HG02678 (cell line): ENCODE results near the gene OPTC.
"Not testable (repeated sequence)": the region's sequence is repeated elsewhere in the genome, so short reads cannot be mapped to it uniquely, and the experiment has no call there.

Experiments used
- ATAC-seq: cut with Tn5 transposase; IDR thresholded peaks from one replicate; pipeline ENCODE4 v1.9.1; 2021; ENCODE audit warnings: mild to moderate bottlenecking, moderate library complexity; ENCODE audit not compliant: unreplicated experiment

Gene OPTC

DNA sequence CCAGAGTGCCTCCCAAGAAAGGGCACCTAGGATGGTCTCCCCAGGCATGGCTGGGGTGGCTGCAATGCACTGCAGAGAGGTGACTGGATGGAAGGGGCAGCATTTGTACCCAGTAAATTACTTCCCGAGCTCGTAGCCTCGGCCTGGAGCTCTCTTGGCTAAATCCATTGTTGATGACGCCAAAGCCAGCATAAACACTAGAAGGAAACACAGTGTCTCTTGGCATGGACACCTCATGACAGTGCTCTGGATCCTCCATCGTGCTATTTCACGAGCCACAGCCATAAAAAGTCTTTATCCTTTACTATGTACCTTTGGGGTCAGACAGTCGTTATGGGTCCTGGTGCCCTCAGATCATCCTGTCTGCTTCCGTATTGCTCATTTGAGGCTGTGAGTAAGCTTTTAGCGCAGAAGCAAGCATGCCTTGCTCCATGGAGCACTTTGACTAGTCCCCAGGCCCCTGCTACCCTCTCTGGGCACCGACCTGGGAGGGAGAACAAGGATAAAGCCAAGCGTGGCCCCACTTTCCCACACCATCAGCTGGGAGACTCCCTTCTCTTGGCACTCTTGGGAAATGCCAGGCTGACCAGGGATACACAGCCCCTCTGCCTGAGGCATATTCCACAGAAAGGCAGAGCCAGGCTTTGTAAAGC, 28.7 kb upstream of the OPTC start:
- ATAC-seq: no peak

GRCh38 chr1:203465948-203466347, 28.0 kb upstream of the OPTC start:
- ATAC-seq: no peak

DNA sequence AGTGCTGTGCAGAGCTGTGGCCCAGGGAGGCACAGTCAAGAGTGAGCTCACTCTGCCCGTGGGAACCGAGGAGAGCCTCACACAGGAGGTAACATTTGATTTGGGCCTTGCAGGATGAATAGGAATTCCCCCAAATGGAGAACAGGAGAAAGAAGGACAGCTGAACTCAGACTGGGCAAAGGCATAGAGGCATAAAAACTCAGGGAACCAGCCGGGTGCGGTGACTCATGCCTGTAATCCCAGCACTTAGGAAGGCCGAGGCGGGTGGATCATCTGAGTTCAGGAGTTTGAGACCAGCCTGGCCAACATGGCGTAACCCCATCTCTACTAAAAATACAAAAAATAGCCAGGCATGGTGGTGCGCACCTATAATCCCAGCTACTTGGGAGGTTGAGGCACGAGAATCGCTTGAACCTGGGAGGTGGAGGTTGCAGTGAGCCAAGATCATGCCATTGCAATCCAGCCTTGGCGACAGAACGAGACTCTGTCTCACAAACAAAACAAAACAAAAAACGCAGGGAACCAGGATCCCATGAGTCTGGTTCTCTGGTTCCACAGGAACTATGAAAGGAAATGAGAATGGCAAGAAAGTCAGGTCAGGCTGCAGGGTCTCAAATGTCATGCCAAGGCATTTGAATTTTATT, 26.9 kb upstream of the OPTC start:
- not testable (repeated sequence) for ATAC-seq

DNA sequence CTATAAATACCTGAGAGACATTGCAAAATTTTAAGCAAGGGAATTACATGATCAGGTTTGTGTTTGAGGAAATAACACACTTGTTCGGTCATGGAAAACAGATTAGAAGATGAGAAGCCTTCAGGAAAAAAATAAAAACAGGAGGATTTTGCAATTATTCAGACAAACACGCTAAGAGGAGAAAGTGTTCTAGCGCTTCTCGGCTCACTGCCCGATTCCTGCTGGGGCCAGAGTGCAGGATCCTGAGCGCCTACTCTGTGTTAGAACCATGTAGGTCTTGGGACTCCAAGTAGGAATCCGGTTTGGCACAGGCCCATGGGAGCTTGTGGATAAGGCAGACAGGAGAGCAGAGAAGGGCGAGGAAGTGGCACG, 26.4 kb upstream of the OPTC start:
- ATAC-seq: no peak

DNA sequence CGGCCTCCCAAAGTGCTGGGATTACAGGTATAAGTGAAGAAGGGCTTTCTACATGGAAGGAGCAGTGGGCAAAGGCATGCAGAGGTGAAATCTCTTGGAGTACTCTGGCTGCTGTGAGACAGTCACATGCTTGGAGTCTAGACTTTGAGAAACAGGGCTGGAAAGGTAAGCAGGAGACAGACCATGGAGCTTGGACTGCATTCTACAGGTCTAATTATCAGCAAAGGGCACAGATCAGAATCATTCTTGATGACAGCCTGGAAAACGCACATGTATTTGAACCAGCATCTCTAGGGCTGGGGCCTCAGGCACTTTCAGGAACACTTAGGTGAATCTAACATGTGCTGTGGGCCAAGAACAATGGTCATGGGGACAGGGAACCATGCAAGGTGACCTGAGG, 25.6 kb upstream of the OPTC start:
- no peak for ATAC-seq

GRCh38 chr1:203470240-203470639, 23.7 kb upstream of the OPTC start:
- ATAC-seq: no peak

DNA sequence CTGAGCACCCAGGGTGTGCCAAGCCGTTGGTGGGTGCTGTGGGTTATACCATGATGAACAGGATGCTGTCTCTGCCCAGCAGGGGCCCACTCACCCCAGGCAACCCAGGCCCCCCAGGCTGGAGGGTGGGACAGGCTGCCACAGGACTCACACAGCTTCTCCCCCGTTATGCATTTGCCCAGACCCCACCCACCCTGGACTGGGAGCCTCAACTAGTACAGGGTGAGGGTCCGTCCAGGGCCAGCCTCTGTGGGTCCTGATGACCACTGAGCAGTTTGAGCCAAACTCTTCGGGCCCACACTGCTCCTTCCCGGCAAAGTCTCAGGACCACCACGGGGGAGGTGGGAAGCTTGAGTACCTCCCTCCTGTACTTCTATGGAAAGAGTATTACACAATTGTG, 22.1 kb upstream of the OPTC start:
- ATAC-seq: no peak

DNA sequence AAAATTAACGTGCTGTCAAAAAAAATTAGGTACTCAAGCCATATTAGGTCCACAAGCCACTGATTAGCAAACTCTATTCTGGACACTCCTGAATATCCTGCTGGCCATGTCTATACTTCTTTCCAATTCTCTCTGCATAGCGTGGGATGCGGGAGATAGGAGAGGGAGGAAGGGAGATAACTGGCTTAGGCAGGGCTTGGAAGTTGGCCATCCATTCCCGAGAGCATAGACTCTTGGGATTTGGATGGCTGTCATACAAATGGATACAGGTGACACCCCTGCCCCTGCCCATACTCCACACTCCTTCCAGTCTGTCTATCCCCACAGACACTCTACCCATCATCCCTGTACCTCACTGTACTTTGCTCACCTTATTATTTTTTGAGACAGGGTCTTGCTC, 20.7 kb upstream of the OPTC start:
- ATAC-seq: no peak

DNA sequence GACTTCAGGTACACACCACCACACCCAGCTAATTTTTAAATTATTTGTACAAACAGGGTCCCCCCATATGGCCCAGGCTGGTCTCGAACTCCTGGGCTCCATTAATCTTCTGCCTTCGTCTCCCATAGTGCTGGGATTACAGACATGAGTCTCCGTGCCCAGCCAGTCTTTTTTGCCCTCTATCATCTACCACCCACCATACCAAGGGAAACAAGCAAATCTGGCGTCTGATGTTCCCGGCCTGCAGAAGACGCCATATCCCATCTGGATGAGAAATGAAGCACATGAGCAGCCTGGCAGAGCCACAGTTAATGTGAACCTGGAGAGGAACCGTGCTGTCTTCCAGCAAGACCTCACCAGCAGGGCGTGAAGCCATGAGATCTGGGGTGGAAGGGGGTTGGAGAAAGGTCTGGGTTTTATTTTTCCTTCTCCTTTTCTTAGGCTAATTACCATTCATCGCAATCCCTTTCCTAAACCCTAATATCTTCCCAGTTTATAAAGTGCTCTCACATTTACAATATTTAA, 20.1 kb upstream of the OPTC start:
- ATAC-seq: no peak

DNA sequence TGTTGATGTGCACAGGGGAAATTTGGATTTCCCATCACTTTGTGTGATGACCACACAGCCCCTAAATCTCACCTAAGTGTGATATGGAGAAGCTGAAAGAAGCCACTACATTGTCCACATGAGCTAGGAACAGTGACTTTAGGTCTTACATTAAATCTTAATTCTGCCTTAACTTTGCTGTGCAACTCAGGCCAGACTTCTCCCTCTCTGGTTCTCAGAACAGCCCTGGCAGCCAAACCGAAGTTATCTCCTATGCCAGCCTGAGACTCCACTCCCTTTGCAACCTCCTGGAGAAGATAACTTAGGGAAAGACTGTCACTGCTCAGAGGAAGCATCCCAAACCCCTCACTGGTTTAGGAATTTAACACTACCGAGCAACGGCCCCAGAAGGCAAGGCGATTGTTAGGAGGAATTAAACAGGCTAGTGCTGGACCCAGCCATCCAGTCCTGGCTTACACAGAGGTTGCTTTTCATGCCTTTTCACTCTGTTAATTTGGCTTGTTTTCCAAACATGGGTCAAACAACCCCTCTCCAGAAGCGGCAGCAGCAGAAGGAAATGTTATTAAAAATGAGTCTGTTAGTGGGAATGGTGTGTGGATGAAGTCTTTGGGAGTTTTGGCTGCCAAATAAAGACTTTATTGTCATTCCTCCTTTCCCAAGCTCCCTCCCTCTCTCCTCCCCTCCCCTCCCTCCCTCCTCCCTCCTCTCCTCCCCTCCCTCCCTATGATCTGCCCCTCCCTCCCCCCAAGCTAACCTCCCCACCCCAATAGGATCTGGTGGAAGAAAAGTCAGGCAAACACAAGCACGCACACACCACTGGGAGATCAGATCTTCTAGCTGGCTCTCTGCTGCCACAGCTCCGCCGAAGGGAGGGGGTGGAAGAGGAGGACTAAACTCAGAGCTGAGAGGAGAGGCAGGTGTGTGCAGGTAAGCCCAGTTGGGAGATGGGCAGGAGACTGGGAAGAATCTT, 18.7 kb upstream of the OPTC start, which contains the start of gene PRELP:
Gene PRELP (plus strand): TSS at position 795 of the 970 bp plus-strand sequence. CDS start 7,379 bp downstream, outside the sequence.
- ATAC-seq: no peak

DNA sequence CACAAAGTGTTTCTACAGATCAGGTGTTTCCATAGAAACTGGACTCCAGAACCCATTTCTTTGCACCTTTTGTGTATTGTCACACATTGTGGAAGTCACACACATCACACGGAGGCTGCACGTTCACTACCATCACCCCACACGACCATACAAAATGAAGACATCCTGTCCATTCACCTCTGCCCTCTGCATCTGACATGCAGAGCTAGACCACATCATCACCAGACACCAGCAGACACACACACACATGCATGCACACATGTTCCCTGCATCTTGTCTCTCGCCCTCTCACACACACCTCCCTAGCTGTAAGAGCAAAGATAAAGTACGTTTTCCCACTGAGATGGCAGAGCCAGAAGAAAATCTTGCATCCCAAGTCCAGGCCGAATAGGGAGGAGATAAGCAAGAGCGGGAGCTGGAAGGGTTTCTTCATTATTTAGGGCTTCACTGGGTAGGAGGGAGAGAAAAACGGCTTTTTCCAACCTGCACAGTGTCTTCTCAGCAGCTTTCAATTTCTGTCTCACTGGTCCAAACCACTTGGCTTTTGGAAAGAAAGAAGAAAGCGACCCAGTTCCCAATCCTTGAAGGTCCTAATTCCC, 17.6 kb upstream of the OPTC start:
- no peak for ATAC-seq

- ATAC-seq: no peak
Measured at GRCh38 chr1:203477748-203478147, 16.2 kb upstream of the OPTC start.

GRCh38 chr1:203478231-203478630, 15.7 kb upstream of the OPTC start:
- no peak for ATAC-seq

DNA sequence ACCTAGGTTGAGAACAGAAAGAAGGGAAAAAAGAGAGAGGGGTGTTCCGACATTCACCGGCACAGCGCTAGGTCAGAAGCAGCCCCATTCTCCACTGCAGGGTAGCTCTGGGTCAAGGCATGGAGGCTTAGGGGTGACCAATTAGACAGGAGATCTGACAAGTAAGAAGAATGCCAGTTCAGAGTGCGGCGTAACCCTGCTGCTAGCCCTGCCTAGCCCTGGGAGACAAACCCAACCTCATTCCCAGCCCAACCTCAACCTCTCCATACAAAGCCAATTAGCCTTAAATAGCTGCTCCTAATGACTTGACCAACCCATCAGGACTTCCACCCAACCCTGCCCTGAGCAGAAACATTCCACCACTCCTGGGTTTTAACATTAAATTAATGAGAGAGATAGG, 15.0 kb upstream of the OPTC start:
- no peak for ATAC-seq

GRCh38 chr1:203479646-203480045, 14.3 kb upstream of the OPTC start:
- ATAC-seq: no peak

- no peak for ATAC-seq
Measured at GRCh38 chr1:203480084-203480483, 13.9 kb upstream of the OPTC start.

- ATAC-seq: no peak
Measured at GRCh38 chr1:203480525-203481084, 13.3 kb upstream of the OPTC start.

- no peak for ATAC-seq
Measured at GRCh38 chr1:203481196-203481595, 12.8 kb upstream of the OPTC start.

DNA sequence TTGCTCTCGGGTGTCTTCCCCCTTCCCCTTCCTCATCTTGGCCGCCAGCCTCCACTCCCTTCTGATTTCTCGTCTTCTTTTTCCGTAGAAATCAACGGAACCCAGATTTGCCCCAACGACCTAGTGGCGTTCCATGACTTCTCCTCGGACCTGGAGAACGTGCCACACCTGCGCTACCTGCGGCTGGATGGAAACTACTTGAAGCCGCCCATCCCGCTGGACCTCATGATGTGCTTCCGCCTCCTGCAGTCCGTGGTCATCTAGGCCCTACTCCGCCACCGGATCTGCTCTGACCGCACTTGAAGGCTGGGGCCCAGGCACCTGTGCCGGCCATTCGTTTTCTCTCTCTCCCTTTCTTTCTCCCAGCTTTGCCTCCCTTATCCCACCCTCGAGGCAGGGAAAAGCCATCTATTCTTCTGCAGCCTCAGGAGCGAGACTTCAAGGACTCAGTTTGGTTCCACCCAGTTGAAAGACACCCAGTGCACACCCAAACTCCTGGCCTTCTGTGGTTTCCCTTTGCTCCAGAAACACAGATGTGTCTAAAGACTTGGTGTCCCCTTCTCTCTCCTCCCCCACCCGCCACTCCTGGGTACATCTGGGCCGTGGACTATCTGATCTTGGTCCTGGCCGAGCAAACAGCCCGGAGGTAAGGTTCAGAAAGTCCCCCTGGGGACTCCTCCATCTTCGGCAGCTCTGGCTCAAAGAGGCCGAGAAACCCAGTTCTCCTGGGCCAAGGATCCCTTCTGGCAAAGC, 7.2 kb upstream of the OPTC start:
- no peak for ATAC-seq

DNA sequence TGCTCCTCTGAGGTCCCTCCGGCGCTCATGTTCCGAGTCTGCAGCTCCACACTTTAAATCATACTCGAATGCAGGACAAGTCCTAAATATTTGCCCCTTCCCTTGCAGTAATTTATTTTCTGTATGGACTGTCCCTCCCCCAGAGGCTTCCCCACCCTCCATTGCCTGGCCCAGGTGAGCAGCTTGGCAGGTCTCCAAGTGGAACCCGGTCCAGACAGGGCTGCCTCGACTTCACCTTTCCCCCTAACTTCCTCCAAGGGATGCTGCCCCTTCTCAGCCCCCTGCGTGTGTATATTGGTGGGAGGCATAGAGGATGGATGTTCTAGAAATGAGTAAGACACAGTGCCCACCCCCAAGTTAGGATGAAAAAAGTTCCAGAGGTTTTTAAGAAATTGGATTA, 5.4 kb upstream of the OPTC start:
- no peak for ATAC-seq
